NAMALWA (cell line): Measurements from ENCODE around the gene TBCK.
"Not testable (repeated sequence)": the region's sequence is repeated elsewhere in the genome, so short reads cannot be mapped to it uniquely, and the experiment has no call there.

Experiments
- DNase-seq: peaks from one replicate; pipeline ENCODE4 v3.0.0-alpha.2; 2015; ENCODE audit warnings: low spot score

Gene TBCK

GRCh38 chr4:106213291-106213690 lies 102.7 kb downstream of the TBCK start:
- not testable (repeated sequence) for DNase-seq

- no peak for DNase-seq
Measured at GRCh38 chr4:106210021-106210420, 106.0 kb downstream of the TBCK start.

GRCh38 chr4:106208481-106209460 lies 107.2 kb downstream of the TBCK start:
- no peak for DNase-seq

- peak; percentile 31 for DNase-seq
Measured at GRCh38 chr4:106201373-106201772, 114.6 kb downstream of the TBCK start.

- DNase-seq = no peak
Measured at GRCh38 chr4:106195435-106195950, 120.5 kb downstream of the TBCK start.

GRCh38 chr4:106194801-106195200 lies 121.2 kb downstream of the TBCK start:
- no peak for DNase-seq

GRCh38 chr4:106192131-106192530 lies 123.9 kb downstream of the TBCK start:
- DNase-seq = no peak

GRCh38 chr4:106186201-106186600 lies 129.8 kb downstream of the TBCK start:
- no peak for DNase-seq

- no peak for DNase-seq
Measured at GRCh38 chr4:106183551-106183950, 132.5 kb downstream of the TBCK start.

GRCh38 chr4:106172861-106173260 lies 143.1 kb downstream of the TBCK start:
- no peak for DNase-seq

GRCh38 chr4:106165351-106166010 lies 150.5 kb downstream of the TBCK start:
- no peak for DNase-seq

GRCh38 chr4:106162278-106162677 lies 153.7 kb downstream of the TBCK start:
- DNase-seq = no peak

GRCh38 chr4:106160560-106160959 lies 155.4 kb downstream of the TBCK start:
- DNase-seq = peak; percentile 12

GRCh38 chr4:106149911-106150310 lies 166.1 kb downstream of the TBCK start:
- DNase-seq = no peak

GRCh38 chr4:106149026-106149425 lies 167.0 kb downstream of the TBCK start:
- DNase-seq = no peak

GRCh38 chr4:106142616-106143127 lies 173.3 kb downstream of the TBCK start:
- no peak for DNase-seq

- DNase-seq = no peak
Measured at GRCh38 chr4:106140601-106141000, 175.4 kb downstream of the TBCK start.

- no peak for DNase-seq
Measured at GRCh38 chr4:106136777-106137331, 179.2 kb downstream of the TBCK start.

GRCh38 chr4:106132045-106132444 lies 184.0 kb downstream of the TBCK start:
- DNase-seq = no peak

- no peak for DNase-seq
Measured at GRCh38 chr4:106126062-106126461, 189.9 kb downstream of the TBCK start.

GRCh38 chr4:106119949-106120555 lies 196.0 kb downstream of the TBCK start:
- not testable (repeated sequence) for DNase-seq

- DNase-seq = no peak
Measured at GRCh38 chr4:106116025-106116424, 200.0 kb downstream of the TBCK start.
